ENCODE data around the gene CDC45. TPM values are rescaled to one million over a fixed set of nuclear protein-coding genes. Genes with fewer than 3 reads are reported as not detected.
A peak's percentile ranks its signal among the peaks of the same experiment; 100 is the strongest.

Gene CDC45, protein sequence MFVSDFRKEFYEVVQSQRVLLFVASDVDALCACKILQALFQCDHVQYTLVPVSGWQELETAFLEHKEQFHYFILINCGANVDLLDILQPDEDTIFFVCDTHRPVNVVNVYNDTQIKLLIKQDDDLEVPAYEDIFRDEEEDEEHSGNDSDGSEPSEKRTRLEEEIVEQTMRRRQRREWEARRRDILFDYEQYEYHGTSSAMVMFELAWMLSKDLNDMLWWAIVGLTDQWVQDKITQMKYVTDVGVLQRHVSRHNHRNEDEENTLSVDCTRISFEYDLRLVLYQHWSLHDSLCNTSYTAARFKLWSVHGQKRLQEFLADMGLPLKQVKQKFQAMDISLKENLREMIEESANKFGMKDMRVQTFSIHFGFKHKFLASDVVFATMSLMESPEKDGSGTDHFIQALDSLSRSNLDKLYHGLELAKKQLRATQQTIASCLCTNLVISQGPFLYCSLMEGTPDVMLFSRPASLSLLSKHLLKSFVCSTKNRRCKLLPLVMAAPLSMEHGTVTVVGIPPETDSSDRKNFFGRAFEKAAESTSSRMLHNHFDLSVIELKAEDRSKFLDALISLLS
- total RNA-seq, result 10 to 100 TPM in 1 of 4 donors, not detected in 3; 11.7 TPM

DNA sequence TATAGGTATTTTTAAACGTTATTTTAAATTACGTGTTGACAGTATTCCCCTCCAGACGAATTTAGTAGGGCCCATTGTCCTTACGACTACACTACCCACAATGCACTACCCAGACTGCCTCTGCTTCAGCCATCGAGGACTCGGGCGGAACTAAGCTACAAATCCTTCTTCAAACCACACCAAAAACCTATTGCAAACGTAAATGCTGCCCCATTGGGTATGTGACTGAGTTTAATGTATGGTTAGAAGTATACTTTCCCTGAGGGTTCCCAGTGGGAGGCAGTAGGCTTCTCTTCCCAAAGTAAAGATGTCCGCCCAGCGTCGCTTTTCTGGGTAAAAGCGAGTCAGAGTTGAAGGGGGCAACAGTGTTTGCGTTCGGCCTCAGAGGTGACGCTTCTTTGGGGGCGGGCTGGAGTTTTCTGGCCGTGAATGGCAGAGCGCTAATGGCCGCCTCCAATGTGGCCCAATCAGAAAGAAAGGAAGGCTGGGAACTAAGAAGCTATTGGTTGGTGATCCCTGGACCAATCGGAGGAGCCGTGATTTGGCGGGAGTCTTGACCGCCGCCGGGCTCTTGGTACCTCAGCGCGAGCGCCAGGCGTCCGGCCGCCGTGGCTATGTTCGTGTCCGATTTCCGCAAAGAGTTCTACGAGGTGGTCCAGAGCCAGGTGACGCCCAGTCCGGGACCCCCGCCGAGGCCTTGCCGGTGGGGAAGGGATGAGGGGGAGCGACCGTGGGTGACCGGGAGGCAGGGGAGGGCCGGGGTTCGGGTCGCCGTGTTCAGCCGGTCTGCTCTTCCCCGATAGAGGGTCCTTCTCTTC lies at the start of gene CDC45:
CDC45 (plus strand) TSS at position 566 of the 818 bp plus-strand sequence; CDS start at position 615, 49 bp downstream.
- no peaks in the 10 kb centered on the region for H3K36me3 ChIP-seq
- no peak for TF ChIP-seq POLR2A (IDR thresholded peaks at IDR 0.05)
- TF ChIP-seq, protein P1, sequence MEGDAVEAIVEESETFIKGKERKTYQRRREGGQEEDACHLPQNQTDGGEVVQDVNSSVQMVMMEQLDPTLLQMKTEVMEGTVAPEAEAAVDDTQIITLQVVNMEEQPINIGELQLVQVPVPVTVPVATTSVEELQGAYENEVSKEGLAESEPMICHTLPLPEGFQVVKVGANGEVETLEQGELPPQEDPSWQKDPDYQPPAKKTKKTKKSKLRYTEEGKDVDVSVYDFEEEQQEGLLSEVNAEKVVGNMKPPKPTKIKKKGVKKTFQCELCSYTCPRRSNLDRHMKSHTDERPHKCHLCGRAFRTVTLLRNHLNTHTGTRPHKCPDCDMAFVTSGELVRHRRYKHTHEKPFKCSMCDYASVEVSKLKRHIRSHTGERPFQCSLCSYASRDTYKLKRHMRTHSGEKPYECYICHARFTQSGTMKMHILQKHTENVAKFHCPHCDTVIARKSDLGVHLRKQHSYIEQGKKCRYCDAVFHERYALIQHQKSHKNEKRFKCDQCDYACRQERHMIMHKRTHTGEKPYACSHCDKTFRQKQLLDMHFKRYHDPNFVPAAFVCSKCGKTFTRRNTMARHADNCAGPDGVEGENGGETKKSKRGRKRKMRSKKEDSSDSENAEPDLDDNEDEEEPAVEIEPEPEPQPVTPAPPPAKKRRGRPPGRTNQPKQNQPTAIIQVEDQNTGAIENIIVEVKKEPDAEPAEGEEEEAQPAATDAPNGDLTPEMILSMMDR (IDR thresholded peaks at IDR 0.05), result no peak
- no peaks in the 10 kb centered on the region for H3K27me3 ChIP-seq
- peaks cover 0 to 9% of the 10 kb centered on the region in 2 donors for H3K4me1 ChIP-seq
- DNase-seq, result peak; percentile 96 to 97
- H3K27ac ChIP-seq, result peak within 1 kb of the TSS; percentile 98 to 99
- peak within 1 kb of the TSS; percentile 59 to 73 for H3K4me3 ChIP-seq
- intact Hi-C loops (cut with DNase I; ENCODE audit: low total_unique reads), result no loop called here
- H3K9me3 ChIP-seq, result no peaks in the 10 kb centered on the region

DNA sequence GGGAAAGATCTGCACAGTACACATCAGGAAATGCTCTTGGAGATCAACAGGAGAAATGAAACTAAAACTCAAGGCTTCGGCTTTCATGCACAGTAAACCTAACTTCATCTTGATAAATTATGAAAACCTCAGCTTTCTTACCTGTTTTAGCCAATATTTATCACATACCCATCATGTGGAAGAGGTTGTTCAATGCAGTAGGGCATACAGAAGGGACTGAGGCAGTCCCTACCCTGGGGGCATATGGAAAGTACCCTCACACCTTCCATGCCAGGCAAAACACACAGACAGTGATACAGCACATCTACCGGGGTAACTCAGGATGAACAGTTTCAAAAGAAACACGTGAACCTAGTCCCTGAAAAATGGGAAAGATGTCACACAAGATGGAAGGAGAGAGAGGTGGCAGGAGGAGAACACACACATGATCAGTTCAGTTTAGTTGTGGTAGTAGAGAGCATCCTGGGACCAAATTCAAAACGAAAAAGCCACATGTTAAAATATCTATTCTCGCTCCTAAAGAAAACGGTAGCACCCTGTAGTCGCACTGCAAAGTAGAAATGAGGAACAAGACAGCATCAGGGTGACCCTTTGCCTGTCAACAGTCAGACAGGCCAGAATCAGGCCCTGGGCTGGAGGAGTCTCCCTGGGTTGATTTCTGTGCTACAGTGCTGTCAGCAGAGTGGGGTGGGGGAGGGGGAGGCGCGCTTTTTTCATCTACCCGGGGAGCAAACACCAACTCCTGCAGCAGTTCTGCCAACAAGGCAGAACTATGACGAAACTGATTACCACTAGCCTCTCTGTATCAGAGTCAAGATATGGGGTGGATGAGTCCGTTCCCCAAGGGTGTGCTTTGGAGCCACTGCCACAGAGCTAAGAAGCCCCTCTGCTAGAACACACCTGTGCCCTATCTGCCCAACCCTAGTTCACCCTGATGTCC lies 49.5 kb upstream of the CDC45 start:
- Histone ChIP-seq H3K9me3 (no peaks in the 10 kb centered on the region), H3K27me3 (no peaks in the 10 kb centered on the region), H3K4me3 (peak overlapping the region; percentile 81 to 90), H3K27ac (no peak overlapping the region), H3K4me1 (peaks cover 12 to 18% of the 10 kb centered on the region in 2 donors), H3K36me3 (no peaks in the 10 kb centered on the region)
- TF ChIP-seq, protein P1 (IDR thresholded peaks at IDR 0.05), result no peak
- TF ChIP-seq POLR2A (IDR thresholded peaks at IDR 0.05), result no peak
- intact Hi-C loops (cut with DNase I; ENCODE audit: low total_unique reads), result no loop called here
- no peak for DNase-seq

DNA sequence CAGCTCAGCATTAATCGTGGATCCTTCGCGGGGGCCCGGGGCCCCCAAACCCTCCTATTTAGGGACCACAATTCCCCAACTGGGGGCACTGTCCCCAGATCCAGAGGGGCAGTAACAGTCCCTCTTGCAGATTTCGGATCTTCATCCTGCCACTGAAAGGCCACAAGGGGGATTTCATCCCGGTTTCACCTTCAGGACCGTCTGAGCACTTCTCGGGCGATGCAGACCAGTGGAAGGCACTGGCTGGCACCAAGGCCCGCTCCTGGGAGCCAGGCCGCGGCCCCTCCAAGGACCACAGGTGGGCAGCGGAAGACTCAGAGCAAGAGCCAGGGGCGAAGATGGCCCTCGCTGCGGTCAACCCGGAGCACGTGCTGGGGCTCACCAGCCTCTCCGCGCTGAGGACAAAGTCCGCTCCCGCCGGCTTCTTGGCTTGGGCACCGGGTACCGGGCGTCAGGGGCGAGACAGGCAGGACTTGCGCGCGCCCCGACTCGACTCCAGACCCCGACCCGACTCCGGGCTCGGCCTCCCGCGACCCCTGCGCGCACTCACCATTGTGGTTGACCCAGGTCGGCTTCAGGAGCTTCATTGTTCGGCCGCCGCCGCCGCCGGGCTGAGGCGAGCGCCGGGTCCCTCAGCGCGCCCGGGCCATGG lies 48.7 kb upstream of the CDC45 start:
- peak in 1 of 2 donors; percentile 38 for DNase-seq
- H3K27me3 ChIP-seq, result no peaks in the 10 kb centered on the region
- intact Hi-C loops (cut with DNase I; ENCODE audit: low total_unique reads), result no loop called here
- H3K27ac ChIP-seq, result peak overlapping the region in 1 of 2 donors; percentile 89
- no peaks in the 10 kb centered on the region for H3K9me3 ChIP-seq
- H3K36me3 ChIP-seq, result no peaks in the 10 kb centered on the region
- TF ChIP-seq, protein P1 (IDR thresholded peaks at IDR 0.05), result no peak
- no peak for TF ChIP-seq POLR2A (IDR thresholded peaks at IDR 0.05)
- peaks cover 12 to 18% of the 10 kb centered on the region in 2 donors for H3K4me1 ChIP-seq
- H3K4me3 ChIP-seq, result peak overlapping the region; percentile 81 to 90

DNA sequence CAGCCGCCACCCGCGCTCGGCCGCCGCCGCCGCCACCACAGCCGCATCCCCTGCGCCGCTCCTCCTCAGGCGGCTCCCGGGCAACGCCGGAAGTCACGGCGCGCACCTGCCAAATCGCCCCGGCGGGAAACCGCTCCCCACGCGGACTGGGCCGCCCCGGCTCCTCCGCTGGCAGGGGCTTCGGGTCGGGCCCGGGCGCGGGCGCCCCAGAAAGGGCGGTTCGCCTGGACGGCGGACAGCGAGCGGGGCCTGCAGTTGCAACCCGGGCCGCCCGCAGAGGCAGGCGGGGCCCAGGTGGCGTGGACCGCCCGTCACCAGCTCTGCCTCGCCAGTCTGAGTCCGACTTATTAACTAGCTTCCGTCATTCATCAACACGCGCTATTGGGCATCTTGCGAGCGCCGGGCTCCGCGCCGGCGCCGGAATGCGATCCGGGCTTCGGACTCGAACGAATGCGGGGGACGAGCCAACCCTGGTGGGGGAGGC lies 48.0 kb upstream of the CDC45 start, which contains the start of gene HIRA:
HIRA (minus strand) TSS at position 85 of the 484 bp plus-strand sequence. CDS start 257 bp downstream, outside the sequence.
- intact Hi-C loops (cut with DNase I; ENCODE audit: low total_unique reads), result no loop called here
- no peaks in the 10 kb centered on the region for H3K9me3 ChIP-seq
- H3K4me1 ChIP-seq, result peaks cover 12 to 18% of the 10 kb centered on the region in 2 donors
- TF ChIP-seq POLR2A (IDR thresholded peaks at IDR 0.05), result no peak
- TF ChIP-seq, protein P1 (IDR thresholded peaks at IDR 0.05), result no peak
- no peaks in the 10 kb centered on the region for H3K27me3 ChIP-seq
- no peaks in the 10 kb centered on the region for H3K36me3 ChIP-seq
- peak within 1 kb of the TSS; percentile 81 to 90 for H3K4me3 ChIP-seq
- DNase-seq, result peak; percentile 67 to 81
- peak within 1 kb of the TSS; percentile 89 to 94 for H3K27ac ChIP-seq
